HG03064 (cell line): ENCODE measurements around the gene DHCR24.

Experiments
- ATAC-seq: cut with Tn5 transposase; IDR thresholded peaks from one replicate; pipeline ENCODE4 v1.9.1; 2021; ENCODE audit warnings: low read depth; ENCODE audit not compliant: unreplicated experiment

Gene DHCR24

GRCh38 chr1:54819733-54820132 lies 67.3 kb downstream of the DHCR24 start:
- ATAC-seq = no peak

- no peak for ATAC-seq
Observed at GRCh38 chr1:54819195-54819536, 67.8 kb downstream of the DHCR24 start.

- no peak for ATAC-seq
Observed at GRCh38 chr1:54818461-54819194, 68.4 kb downstream of the DHCR24 start.

GRCh38 chr1:54816951-54817350 lies 70.0 kb downstream of the DHCR24 start:
- ATAC-seq = no peak

- no peak for ATAC-seq
Observed at GRCh38 chr1:54816130-54816529, 70.9 kb downstream of the DHCR24 start.

- no peak for ATAC-seq
Observed at GRCh38 chr1:54815086-54815876, 71.7 kb downstream of the DHCR24 start.

GRCh38 chr1:54814571-54814970 lies 72.4 kb downstream of the DHCR24 start:
- no peak for ATAC-seq

- no peak for ATAC-seq
Observed at GRCh38 chr1:54814126-54814498, 72.9 kb downstream of the DHCR24 start.

GRCh38 chr1:54813485-54814125 lies 73.4 kb downstream of the DHCR24 start:
- ATAC-seq = no peak

GRCh38 chr1:54812801-54813484 lies 74.1 kb downstream of the DHCR24 start:
- ATAC-seq = no peak

- ATAC-seq = no peak
Observed at GRCh38 chr1:54811739-54812655, 75.0 kb downstream of the DHCR24 start.

GRCh38 chr1:54811066-54811465 lies 75.9 kb downstream of the DHCR24 start:
- ATAC-seq = no peak

- no peak for ATAC-seq
Observed at GRCh38 chr1:54810153-54810942, 76.6 kb downstream of the DHCR24 start.

GRCh38 chr1:54809496-54810074 lies 77.4 kb downstream of the DHCR24 start:
- ATAC-seq = no peak

- no peak for ATAC-seq
Observed at GRCh38 chr1:54808443-54809207, 78.4 kb downstream of the DHCR24 start.

GRCh38 chr1:54807756-54808155 lies 79.2 kb downstream of the DHCR24 start:
- no peak for ATAC-seq

GRCh38 chr1:54806931-54807611 lies 79.9 kb downstream of the DHCR24 start:
- ATAC-seq = no peak

- no peak for ATAC-seq
Observed at GRCh38 chr1:54805981-54806381, 81.0 kb downstream of the DHCR24 start.
